K562 (cell line): ENCODE results near the gene GPAT3. TPM values are rescaled to one million over a fixed set of nuclear protein-coding genes. Genes with fewer than 3 reads are reported as not detected.

Experiments used
- ATAC-seq: fragments of 200-7000 bp; cut with Tn5 transposase; 3 replicates; pipeline ENCODE4 v1.9.1; 2020; ENCODE audit warnings: moderate library complexity
- BruUV-seq: library from RNA; stranded (reverse); fragments of 400-500 nt; replicated peaks from 2 replicates; lab custom pipeline; 2021; lab: Mats Ljungman, UMichigan
- CTCF ChIA-PET: fragments of 300-600 bp; formaldehyde crosslinking; extraction: SDS; loops from one replicate; lab custom pipeline; 2021; ENCODE audit warnings: low intra/inter-chr PET ratio; lab: Yijun Ruan, JAX
- POLR2A ChIA-PET: fragments of 300-600, 350-650 bp; sonication (Branson Sonifier 250); formaldehyde crosslinking; extraction: SDS; loops from one replicate; lab custom pipeline; 2021; ENCODE audit warnings: antibody characterized with exemption, inconsistent platforms; lab: Yijun Ruan, JAX
- DNase-seq, 4 experiments: peaks; one replicate each; pipeline versions ENCODE4 v3.0.0 to v3.0.0-alpha.2; 2011 to 2018; ENCODE audit warnings: low spot score in 3 of 4, mixed read lengths in 3 of 4; ENCODE audit errors: extremely low read depth in 1 of 4
- FAIRE-seq: peaks from 2 replicates; lab custom pipeline; 2011; peaks lifted over from hg19 to GRCh38; lab: Jason Lieb, UNC
- H2AFZ ChIP-seq: 2 replicates; pipeline ENCODE4 v1.6.0; 2011; ENCODE audit warnings: low read depth, low read length, control low read depth, inconsistent platforms
- H3K27ac ChIP-seq: fragments of 200-600 bp; 3 replicates; pipeline ENCODE4 v1.8.0; 2011; ENCODE audit warnings: low read depth, mild to moderate bottlenecking, control low read depth, inconsistent platforms, low read length, moderate library complexity, mixed read lengths; ENCODE audit errors: extremely low read depth
- H3K27me3 ChIP-seq, 2 experiments: fragments of 300-600 bp in 1 of 2; 2 replicates in 1 of 2; 3 replicates in 1 of 2; pipeline versions ENCODE4 v1.6.0 to v1.8.0; 2011; ENCODE audit warnings: inconsistent platforms in 2 of 2, low read length in 2 of 2, mild to moderate bottlenecking in 1 of 2, mixed read lengths in 1 of 2, moderate library complexity in 1 of 2; ENCODE audit not compliant: control insufficient read depth in 2 of 2, insufficient read depth in 2 of 2
- H3K36me3 ChIP-seq: fragments of 300-600 bp; 3 replicates; pipeline ENCODE4 v1.8.0; 2011; ENCODE audit warnings: mild to moderate bottlenecking, low read length, inconsistent platforms; ENCODE audit not compliant: control insufficient read depth, insufficient read depth
- H3K4me1 ChIP-seq, 2 experiments: fragments of 200-600 bp in 1 of 2; replicated peaks in 1 of 2; 2 replicates in 1 of 2; 3 replicates in 1 of 2; pipeline versions ENCODE4 v1.5.1 to v1.8.0; 2011; ENCODE audit warnings: inconsistent platforms in 2 of 2, low read length in 2 of 2, mild to moderate bottlenecking in 1 of 2, mixed read lengths in 1 of 2, moderate library complexity in 1 of 2; ENCODE audit not compliant: control insufficient read depth in 2 of 2, insufficient read depth in 2 of 2
- H3K4me2 ChIP-seq: 2 replicates; pipeline ENCODE4 v1.6.1; 2011; ENCODE audit warnings: low read length, control low read depth, inconsistent platforms, mixed read lengths; ENCODE audit not compliant: insufficient read depth
- H3K4me3 ChIP-seq: fragments of 200-600 bp; sonication (generic), shearing (Covaris generic); 2 replicates; pipeline ENCODE4 v1.5.1; 2016; ENCODE audit warnings: control low read depth, inconsistent platforms
- H3K79me2 ChIP-seq: fragments of 200-600 bp; 3 replicates; pipeline ENCODE4 v1.8.0; 2011; ENCODE audit warnings: low read length, inconsistent platforms; ENCODE audit not compliant: control insufficient read depth, insufficient read depth
- H3K9ac ChIP-seq, 2 experiments: 2 replicates each; pipeline versions ENCODE4 v1.6.0 to v1.6.1; 2011; ENCODE audit warnings: low read depth in 2 of 2, low read length in 2 of 2, control low read depth in 1 of 2, inconsistent platforms in 1 of 2, mild to moderate bottlenecking in 1 of 2, mixed read lengths in 1 of 2; ENCODE audit not compliant: insufficient read depth in 1 of 2
- H3K9me1 ChIP-seq: one replicate; pipeline ENCODE4 v1.6.0; 2011; ENCODE audit warnings: inconsistent platforms, mild to moderate bottlenecking, low read length, moderate library complexity; ENCODE audit not compliant: control insufficient read depth, insufficient read depth
- H3K9me3 ChIP-seq: replicated peaks from 2 replicates; pipeline ENCODE4 v1.5.1; 2011; ENCODE audit warnings: low read depth, low read length, inconsistent platforms; ENCODE audit not compliant: control insufficient read depth, insufficient read depth
- H4K20me1 ChIP-seq: replicated peaks from 2 replicates; pipeline ENCODE4 v1.6.1; 2011; ENCODE audit warnings: low read length, inconsistent platforms, mixed read lengths; ENCODE audit not compliant: control insufficient read depth, insufficient read depth
- ELF2 ChIP-seq: fragments of 250-450 bp; sonication (Bioruptor Pico); IDR thresholded peaks from 2 replicates; pipeline ENCODE4 v1.5.0; 2021; ENCODE audit warnings: mild to moderate bottlenecking
- MGA ChIP-seq: fragments of 450-650 bp; IDR thresholded peaks from 2 replicates; pipeline ENCODE4 v1.6.1; 2016; ENCODE audit warnings: mild to moderate bottlenecking, moderate library complexity
- ZNF133 ChIP-seq: fragments of 250-450 bp; sonication (Bioruptor Pico); IDR thresholded peaks from 2 replicates; pipeline ENCODE4 v1.4.0; 2020; ENCODE audit warnings: mild to moderate bottlenecking
- ZNF75A ChIP-seq: fragments of 450-650 bp; formaldehyde crosslinking; IDR thresholded peaks from 2 replicates; pipeline ENCODE4 v1.4.0; 2020; ENCODE audit warnings: mild to moderate bottlenecking
- WGBS: fragments of 100-300 bp; shearing (Covaris generic); methylation state at CpG from one replicate; pipeline ENCODE4 v1.1.6; 2016; ENCODE audit warnings: low coverage, mixed read lengths; ENCODE audit not compliant: insufficient coverage; ENCODE audit errors: missing lambda C conversion rate; 5-methylcytosine and 5-hydroxymethylcytosine counted together
- in situ Hi-C: fragments of 300-500 bp; cut with MboI; formaldehyde crosslinking; loops from 4 replicates; pipeline ENCODE4 v1.15.0; 2018; ENCODE audit warnings: inconsistent platforms, mixed read lengths
- intact Hi-C: fragments of 100-400 bp; cut with micrococcal nuclease; formaldehyde crosslinking; loops from 2 replicates; pipeline ENCODE4 v1.14.2; 2022
- polyA plus RNA-seq, 8 experiments: library from polyadenylated mRNA; depleted of rRNA in 4 of 8; stranded (reverse) in 5 of 8; unstranded in 3 of 8; fragments of >200 nt; fragmentation: Nextera tagmentation in 2 of 8; fragmentation: Illumina TruSeq in 1 of 8; extraction: Ambion mirVana in 2 of 8; extraction: Trizol in 1 of 8; gene quantifications; 2 replicates each; pipeline versions ENCODE4 v1.2.1 to v1.2.3, GENCODE V29; 2011 to 2014; ENCODE audit warnings: inconsistent platforms in 1 of 8, missing spikeins in 1 of 8
- total RNA-seq, 7 experiments: library from RNA; depleted of rRNA in 6 of 7; stranded (reverse); fragments of >200 nt in 6 of 7; fragmentation: Illumina TruSeq in 2 of 7; extraction: Trizol in 2 of 7; gene quantifications; 2 replicates each; pipeline versions ENCODE4 v1.2.1 to v1.2.3, GENCODE V29; 2011 to 2021; ENCODE audit warnings: low replicate concordance in 1 of 7
- TF ChIP-seq, protein P1 (sequence below): fragments of 250-450 bp; sonication (Bioruptor Pico); IDR thresholded peaks from 2 replicates; pipeline ENCODE4 v1.4.0; 2020; ENCODE audit warnings: borderline replicate concordance
- TF ChIP-seq, protein P2 (sequence below): sonication (generic); formaldehyde crosslinking; IDR thresholded peaks from 2 replicates; pipeline ENCODE4 v1.8.0; 2022; ENCODE audit warnings: mild to moderate bottlenecking, missing genetic modification reagents
- TF ChIP-seq, protein P3 (sequence below): fragments of 250-450 bp; sonication (Bioruptor Pico); IDR thresholded peaks from 2 replicates; pipeline ENCODE4 v1.8.0; 2021; ENCODE audit warnings: moderate library complexity, mild to moderate bottlenecking, inconsistent platforms

GPAT3 gene
- total and polyA plus RNA-seq, 9 of the 15 experiments (the other 6 are each of a cell fraction or from before 2014, with no cell fraction given): 4.1 to 16.1 (median 13.1) TPM

DNA sequence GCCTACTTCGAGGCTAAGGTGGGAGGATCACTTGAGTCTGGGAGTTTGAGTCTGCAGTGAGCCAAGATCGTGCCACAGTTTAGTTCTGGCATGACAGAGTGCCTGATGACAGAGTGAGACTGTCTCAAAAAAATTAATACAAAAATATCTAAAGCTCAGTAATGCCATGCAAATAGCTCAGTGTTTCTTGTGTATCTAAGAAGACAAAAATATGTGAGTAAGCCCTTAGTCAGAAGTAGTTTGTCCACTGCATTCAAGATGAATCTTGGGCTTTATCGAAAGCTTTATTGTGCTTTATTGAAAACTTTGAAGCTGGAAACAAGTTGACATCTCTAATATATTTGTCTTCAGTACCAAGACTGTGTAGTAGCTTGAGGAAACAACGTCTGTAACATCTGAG, 115.9 kb downstream of the GPAT3 start:
- no TSS peak for BruUV-seq
- intact Hi-C loops: no loop called here
- TF ChIP-seq, protein P1, sequence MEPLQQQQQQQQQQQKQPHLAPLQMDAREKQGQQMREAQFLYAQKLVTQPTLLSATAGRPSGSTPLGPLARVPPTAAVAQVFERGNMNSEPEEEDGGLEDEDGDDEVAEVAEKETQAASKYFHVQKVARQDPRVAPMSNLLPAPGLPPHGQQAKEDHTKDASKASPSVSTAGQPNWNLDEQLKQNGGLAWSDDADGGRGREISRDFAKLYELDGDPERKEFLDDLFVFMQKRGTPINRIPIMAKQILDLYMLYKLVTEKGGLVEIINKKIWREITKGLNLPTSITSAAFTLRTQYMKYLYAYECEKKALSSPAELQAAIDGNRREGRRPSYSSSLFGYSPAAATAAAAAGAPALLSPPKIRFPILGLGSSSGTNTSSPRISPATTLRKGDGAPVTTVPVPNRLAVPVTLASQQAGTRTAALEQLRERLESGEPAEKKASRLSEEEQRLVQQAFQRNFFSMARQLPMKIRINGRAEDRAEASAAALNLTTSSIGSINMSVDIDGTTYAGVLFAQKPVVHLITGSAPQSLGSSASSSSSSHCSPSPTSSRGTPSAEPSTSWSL (CRISPR knock-in tag): no peak
- no peak for TF ChIP-seq ZNF133 (CRISPR knock-in tag)
- no peak for TF ChIP-seq ZNF75A (CRISPR knock-in tag)
- no peak for TF ChIP-seq MGA
- TF ChIP-seq, protein P2, sequence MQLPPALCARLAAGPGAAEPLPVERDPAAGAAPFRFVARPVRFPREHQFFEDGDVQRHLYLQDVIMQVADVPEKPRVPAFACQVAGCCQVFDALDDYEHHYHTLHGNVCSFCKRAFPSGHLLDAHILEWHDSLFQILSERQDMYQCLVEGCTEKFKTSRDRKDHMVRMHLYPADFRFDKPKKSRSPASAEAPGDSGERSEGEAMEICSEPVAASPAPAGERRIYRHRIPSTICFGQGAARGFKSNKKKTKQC (CRISPR knock-in tag): no peak
- TF ChIP-seq, protein P3, sequence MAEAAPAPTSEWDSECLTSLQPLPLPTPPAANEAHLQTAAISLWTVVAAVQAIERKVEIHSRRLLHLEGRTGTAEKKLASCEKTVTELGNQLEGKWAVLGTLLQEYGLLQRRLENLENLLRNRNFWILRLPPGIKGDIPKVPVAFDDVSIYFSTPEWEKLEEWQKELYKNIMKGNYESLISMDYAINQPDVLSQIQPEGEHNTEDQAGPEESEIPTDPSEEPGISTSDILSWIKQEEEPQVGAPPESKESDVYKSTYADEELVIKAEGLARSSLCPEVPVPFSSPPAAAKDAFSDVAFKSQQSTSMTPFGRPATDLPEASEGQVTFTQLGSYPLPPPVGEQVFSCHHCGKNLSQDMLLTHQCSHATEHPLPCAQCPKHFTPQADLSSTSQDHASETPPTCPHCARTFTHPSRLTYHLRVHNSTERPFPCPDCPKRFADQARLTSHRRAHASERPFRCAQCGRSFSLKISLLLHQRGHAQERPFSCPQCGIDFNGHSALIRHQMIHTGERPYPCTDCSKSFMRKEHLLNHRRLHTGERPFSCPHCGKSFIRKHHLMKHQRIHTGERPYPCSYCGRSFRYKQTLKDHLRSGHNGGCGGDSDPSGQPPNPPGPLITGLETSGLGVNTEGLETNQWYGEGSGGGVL (CRISPR knock-in tag): no peak
- TF ChIP-seq ELF2 (CRISPR knock-in tag): no peak

More for the DNA sequence above, 115.9 kb downstream of the GPAT3 start:
- ATAC-seq: no peak
- no peaks in the 10 kb centered on the region for H3K79me2 ChIP-seq
- in situ Hi-C loops: no loop called here
- no peaks in the 10 kb centered on the region for H3K4me1 ChIP-seq
- H3K27ac ChIP-seq: no peak overlapping the region
- DNase-seq: no peak
- peaks cover 3% of the 10 kb centered on the region in 2 experiments; a peak in 1 of 5 replicates for H3K27me3 ChIP-seq
- H3K36me3 ChIP-seq: no peaks in the 10 kb centered on the region
- H3K9me1 ChIP-seq: no peaks in the 10 kb centered on the region
- ChIA-PET POLR2A (interaction anchor here (1.1 kb wide), 1 partner anchor 112 kb away, joined by 3 read pairs; no protein-coding TSS in a partner anchor), CTCF (no interaction called here)
- WGBS: 8% methylated on average over 4 of the region's 4 CpGs
- H4K20me1 ChIP-seq: no peaks in the 10 kb centered on the region
- H3K9me3 ChIP-seq: no peaks in the 10 kb centered on the region
- H3K4me3 ChIP-seq: no peak overlapping the region
- no peak overlapping the region for H3K4me2 ChIP-seq
- no peak overlapping the region for H2AFZ ChIP-seq
- no peak overlapping the region for H3K9ac ChIP-seq
- FAIRE-seq: no peak
